Mesothelial cell of epicardium (in vitro differentiated cells): Measurements from ENCODE around the gene UBE3C. TPM values are rescaled to one million over a fixed set of nuclear protein-coding genes. Genes with fewer than 3 reads are reported as not detected.
"Not testable (repeated sequence)": the region's sequence is repeated elsewhere in the genome, so short reads cannot be mapped to it uniquely, and the experiment has no call there.

Experiments
- DNase-seq, 2 experiments: peaks; one replicate each; pipeline ENCODE4 v3.0.0; 2021; ENCODE audit warnings: low spot score in 2 of 2; ENCODE audit not compliant: unreplicated experiment in 2 of 2
- H3K27ac Mint-ChIP-seq: 2 replicates; pipeline ENCODE4 v1.8.0; 2021; ENCODE audit warnings: mixed read lengths
- H3K27me3 Mint-ChIP-seq: 2 replicates; pipeline ENCODE4 v1.8.0; 2021; ENCODE audit warnings: low read depth, mixed read lengths
- H3K36me3 Mint-ChIP-seq: 2 replicates; pipeline ENCODE4 v1.8.0; 2021; ENCODE audit warnings: mixed read lengths
- H3K4me1 Mint-ChIP-seq: 2 replicates; pipeline ENCODE4 v1.8.0; 2021; ENCODE audit warnings: mixed read lengths
- H3K4me3 Mint-ChIP-seq: 2 replicates; pipeline ENCODE4 v1.8.0; 2021; ENCODE audit warnings: mild to moderate bottlenecking, moderate library complexity, mixed read lengths
- H3K9me3 Mint-ChIP-seq: 2 replicates; pipeline ENCODE4 v1.8.0; 2021; ENCODE audit warnings: mixed read lengths
- total RNA-seq: library from RNA; stranded (reverse); gene quantifications from 3 replicates; pipeline ENCODE4 v1.2.1, GENCODE V29; 2021
- TF ChIP-seq, protein P1 (sequence below): fragments of 200-600 bp; sonication (generic); IDR thresholded peaks from one replicate; pipeline ENCODE4 v1.5.0; 2021; ENCODE audit warnings: antibody characterized with exemption; ENCODE audit not compliant: unreplicated experiment

Gene UBE3C
- total RNA-seq, 1 donor from 2014 or later: 58.8 TPM

GRCh38 chr7:157274991-157275427 is 136.3 kb downstream of the UBE3C start:
- Mint-ChIP-seq H3K36me3 (peaks cover 3% of the 10 kb centered on the region), H3K4me1 (peaks cover 6% of the 10 kb centered on the region), H3K27ac (no peak overlapping the region), H3K27me3 (no peaks in the 10 kb centered on the region), H3K4me3 (no peak overlapping the region), H3K9me3 (no peaks in the 10 kb centered on the region)
- DNase-seq: no peak
- TF ChIP-seq, protein P1, sequence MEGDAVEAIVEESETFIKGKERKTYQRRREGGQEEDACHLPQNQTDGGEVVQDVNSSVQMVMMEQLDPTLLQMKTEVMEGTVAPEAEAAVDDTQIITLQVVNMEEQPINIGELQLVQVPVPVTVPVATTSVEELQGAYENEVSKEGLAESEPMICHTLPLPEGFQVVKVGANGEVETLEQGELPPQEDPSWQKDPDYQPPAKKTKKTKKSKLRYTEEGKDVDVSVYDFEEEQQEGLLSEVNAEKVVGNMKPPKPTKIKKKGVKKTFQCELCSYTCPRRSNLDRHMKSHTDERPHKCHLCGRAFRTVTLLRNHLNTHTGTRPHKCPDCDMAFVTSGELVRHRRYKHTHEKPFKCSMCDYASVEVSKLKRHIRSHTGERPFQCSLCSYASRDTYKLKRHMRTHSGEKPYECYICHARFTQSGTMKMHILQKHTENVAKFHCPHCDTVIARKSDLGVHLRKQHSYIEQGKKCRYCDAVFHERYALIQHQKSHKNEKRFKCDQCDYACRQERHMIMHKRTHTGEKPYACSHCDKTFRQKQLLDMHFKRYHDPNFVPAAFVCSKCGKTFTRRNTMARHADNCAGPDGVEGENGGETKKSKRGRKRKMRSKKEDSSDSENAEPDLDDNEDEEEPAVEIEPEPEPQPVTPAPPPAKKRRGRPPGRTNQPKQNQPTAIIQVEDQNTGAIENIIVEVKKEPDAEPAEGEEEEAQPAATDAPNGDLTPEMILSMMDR: no peak

DNA sequence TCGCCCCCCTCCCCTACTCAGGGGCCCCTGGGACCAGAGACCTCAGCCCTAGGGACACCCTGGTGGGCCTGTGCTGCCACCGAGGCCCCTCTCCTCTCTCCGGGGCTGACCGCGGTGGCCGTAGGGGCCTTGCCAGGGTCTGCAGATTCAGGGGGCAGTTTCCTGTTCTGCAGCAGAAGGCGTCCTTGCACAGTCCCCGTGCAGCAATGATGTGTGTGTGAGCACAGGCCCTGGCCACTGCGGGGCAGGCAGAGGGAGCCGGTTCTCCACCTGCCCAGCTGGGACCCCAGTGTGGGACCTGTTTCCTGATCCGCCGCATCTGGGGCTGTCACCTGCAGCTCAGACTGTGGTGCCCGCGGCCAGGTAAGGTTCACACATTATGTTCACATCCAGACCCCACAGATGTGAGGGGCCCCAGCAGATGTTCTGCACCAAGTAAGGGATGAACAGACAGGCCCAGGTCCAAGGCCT is 137.4 kb downstream of the UBE3C start:
- Mint-ChIP-seq H3K4me3 (no peak overlapping the region), H3K4me1 (peaks cover 6% of the 10 kb centered on the region), H3K36me3 (no peaks in the 10 kb centered on the region), H3K27me3 (no peaks in the 10 kb centered on the region), H3K27ac (no peak overlapping the region), H3K9me3 (no peaks in the 10 kb centered on the region)
- DNase-seq: no peak
- TF ChIP-seq, protein P1: no peak

DNA sequence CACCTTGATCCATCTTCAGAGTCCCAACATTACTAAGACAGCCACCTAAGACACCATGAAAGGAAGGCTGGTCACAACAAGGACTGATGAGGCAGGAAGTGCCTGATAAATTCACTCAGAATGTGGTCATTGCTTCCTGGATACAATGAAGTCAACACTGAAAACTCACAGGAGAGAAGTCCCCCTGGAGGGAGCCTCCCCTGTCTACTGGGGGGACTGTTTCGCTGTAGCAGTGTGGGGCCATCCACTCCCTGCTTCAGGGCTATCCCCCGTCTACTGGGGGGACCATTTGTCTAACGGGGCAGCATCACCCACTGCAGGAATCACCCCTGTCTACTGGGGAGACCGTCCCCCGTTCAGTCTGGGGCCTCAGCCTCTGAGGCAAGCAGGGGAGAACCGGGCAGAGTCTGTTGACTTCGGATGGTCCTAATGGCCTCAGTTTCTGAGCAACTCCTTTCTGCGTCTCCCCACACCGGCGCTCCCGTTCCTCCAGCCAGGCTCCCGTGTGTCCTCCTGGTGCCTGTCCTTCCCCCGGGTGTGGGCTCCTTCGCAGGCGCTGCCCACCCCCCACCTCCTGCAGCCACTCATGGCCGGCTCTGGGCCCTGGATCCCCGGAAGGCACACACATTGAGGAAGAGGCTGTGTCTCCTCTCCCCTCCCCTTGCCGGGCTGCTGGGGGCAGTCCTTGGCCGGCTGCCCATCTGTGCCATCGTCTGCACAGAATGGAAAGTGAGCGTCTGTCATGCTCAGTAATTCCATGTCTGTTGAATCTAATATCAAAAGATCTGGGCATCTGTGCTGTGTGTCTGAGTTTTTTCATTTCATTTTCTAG is 138.2 kb downstream of the UBE3C start:
- TF ChIP-seq, protein P1: no peak
- H3K27me3 Mint-ChIP-seq: no peaks in the 10 kb centered on the region

DNA sequence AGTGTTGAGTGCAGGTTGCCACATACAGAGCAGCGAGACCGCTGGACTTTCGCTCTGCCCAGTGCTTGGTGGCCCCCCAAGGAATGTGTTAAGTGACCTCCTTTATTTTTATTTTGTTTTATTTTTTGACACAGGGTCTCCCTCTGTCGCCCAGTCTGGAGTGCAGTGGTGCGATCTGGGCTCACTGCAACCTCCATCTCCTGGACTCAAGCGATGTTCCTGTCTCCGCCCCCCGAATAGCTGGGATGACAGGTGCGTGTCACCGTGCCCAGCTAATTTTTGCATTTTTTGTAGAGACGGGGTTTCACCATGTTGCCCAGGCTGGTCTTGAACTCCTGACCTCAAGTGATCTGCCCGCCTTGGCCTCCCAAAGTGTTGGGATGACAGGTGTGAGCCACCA is 138.8 kb downstream of the UBE3C start:
- H3K27me3 Mint-ChIP-seq, DNase-seq, H3K4me3 Mint-ChIP-seq, H3K27ac Mint-ChIP-seq, H3K36me3 Mint-ChIP-seq, H3K4me1 Mint-ChIP-seq, H3K9me3 Mint-ChIP-seq: not testable (repeated sequence)

More for the DNA sequence above, 138.2 kb downstream of the UBE3C start:
- Mint-ChIP-seq H3K9me3 (no peaks in the 10 kb centered on the region), H3K4me1 (peaks cover 4% of the 10 kb centered on the region), H3K36me3 (no peaks in the 10 kb centered on the region), H3K27ac (no peak overlapping the region), H3K4me3 (no peak overlapping the region)
- no peak for DNase-seq

DNA sequence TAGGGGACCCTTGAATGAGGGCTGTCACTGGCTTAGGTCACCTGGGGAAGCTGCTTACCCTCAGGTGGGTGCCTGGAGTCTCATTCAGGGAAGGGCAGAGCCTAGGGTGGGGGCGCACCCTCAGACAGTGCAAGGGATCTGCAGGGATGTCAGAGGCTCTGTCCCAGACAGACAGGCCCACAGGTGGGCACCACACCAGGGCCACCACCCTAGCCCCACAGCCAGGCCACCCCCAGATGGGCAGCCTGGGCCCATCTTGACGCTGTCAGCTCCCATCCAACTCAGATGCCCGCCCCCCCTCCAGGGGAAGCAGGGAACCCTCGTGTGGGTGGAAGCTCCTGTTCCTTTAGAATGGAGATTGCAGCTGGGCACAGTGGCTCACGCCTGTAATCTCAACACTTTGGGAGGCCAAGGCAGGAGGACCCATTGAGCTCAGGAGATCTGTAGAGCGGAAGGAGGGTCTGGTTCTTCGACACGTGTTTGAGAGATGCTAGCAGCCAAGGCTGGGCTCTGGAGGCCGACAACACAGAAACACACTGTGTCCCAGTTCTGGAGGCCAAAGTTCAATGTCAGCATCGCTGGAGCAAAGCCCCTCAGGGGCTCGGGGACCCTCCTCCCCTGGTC is 139.6 kb downstream of the UBE3C start:
- Mint-ChIP-seq H3K27me3 (no peaks in the 10 kb centered on the region), H3K4me3 (no peak overlapping the region), H3K4me1 (peaks cover 3% of the 10 kb centered on the region), H3K9me3 (no peaks in the 10 kb centered on the region), H3K36me3 (no peaks in the 10 kb centered on the region), H3K27ac (no peak overlapping the region)
- TF ChIP-seq, protein P1: no peak
- DNase-seq: no peak
